Hematopoietic multipotent progenitor cell treated with erythropoietin and hydrocortisone succinate and interleukin-3 and kit ligand, for 8 days (in vitro differentiated cells): ENCODE data around the gene PRMT7.

Source experiments
- DNase-seq: peaks from one replicate; pipeline ENCODE4 v3.0.0-alpha.2; 2015

PRMT7 gene

GRCh38 chr16:68401871-68402747 is 91.3 kb downstream of the PRMT7 start:
- no peak for DNase-seq

- DNase-seq, result no peak
These were observed 91.9 kb downstream of the PRMT7 start for GRCh38 chr16:68402748-68403040.

GRCh38 chr16:68403177-68403576 is 92.4 kb downstream of the PRMT7 start:
- DNase-seq, result no peak

- DNase-seq, result no peak
These were observed 92.9 kb downstream of the PRMT7 start for GRCh38 chr16:68403704-68404103.

GRCh38 chr16:68404736-68405345 is 94.0 kb downstream of the PRMT7 start:
- DNase-seq, result no peak

- no peak for DNase-seq
These were observed 95.8 kb downstream of the PRMT7 start for GRCh38 chr16:68406458-68407152.
